RPMI8226 (cell line): Measurements from ENCODE around the gene PRR20A.
"Not testable (repeated sequence)": the region's sequence is repeated elsewhere in the genome, so short reads cannot be mapped to it uniquely, and the experiment has no call there.

ENCODE experiments used
- DNase-seq: peaks from one replicate; pipeline ENCODE4 v3.0.0-alpha.2; 2015

Gene PRR20A

GRCh38 chr13:57140235-57140968 is at the start of gene PRR20A:
PRR20A (plus strand) TSS chr13:57140918; CDS start chr13:57141305, 387 bp downstream.
- not testable (repeated sequence) for DNase-seq

GRCh38 chr13:57114945-57115344 is 25.8 kb upstream of the PRR20A start:
- no peak for DNase-seq

DNA sequence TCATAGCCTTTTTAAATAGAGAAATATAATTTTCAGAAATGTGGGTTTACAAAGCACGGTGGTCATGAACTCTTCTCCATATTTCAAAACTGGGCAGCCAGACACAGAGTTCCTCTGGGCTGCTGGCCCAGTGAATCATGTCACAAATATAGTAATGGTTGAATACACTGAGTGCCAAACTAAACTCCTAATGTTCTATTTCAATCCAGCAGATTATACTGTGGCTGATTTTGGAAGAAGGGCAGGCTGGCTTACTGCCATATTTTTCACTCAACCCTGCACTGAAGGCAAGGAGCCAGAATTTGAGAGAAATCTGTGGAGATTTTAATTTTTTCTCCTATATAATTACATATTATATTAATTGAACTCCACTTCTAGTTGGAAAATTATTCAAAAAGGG is 17.0 kb upstream of the PRR20A start:
- DNase-seq = no peak

- peak; percentile 8 for DNase-seq
These were observed 11.8 kb upstream of the PRR20A start for GRCh38 chr13:57128909-57129308.

DNA sequence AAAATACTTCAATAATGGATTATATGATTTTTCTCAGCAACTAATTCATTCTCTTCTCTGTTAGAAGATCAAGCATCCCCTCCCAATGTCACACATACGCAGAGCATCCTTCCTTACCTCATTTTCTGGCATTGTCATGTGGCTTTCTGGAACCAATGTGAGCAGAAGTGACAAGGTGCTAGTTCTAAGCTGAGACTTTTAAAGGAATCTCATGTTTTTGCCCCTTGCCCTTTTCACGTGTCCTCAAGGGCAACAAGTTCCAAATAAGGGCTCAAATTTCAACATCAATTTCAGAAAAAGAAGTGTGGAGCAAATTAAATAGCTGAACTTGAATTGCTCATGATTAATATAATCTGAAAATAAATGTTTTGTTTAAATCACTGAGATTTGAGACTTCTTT is 4.6 kb upstream of the PRR20A start:
- DNase-seq = no peak

GRCh38 chr13:57137585-57137984 is 3.1 kb upstream of the PRR20A start:
- no peak for DNase-seq

- DNase-seq = no peak
These were observed 1.7 kb upstream of the PRR20A start for GRCh38 chr13:57138988-57139387.

DNA sequence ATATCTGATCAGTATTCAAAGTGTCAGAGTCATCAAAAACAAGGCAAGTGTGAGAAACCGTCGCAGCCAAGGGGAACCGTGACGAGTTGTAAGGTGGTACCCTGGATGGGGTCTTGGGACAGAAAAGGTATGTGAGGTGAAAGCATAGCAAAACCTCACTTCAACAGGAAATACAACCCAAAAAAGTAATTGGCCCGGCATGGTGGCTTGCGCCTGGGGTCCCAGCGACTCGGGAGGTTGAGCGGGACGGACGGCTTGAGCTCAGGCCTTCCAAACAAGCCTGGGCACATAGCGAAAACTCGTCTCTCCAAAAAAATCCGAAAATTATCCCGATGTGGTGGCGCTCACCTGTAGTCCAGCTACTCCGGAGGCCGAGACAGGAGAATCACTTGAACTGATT is 937 bp upstream of the PRR20A start:
- not testable (repeated sequence) for DNase-seq

DNA sequence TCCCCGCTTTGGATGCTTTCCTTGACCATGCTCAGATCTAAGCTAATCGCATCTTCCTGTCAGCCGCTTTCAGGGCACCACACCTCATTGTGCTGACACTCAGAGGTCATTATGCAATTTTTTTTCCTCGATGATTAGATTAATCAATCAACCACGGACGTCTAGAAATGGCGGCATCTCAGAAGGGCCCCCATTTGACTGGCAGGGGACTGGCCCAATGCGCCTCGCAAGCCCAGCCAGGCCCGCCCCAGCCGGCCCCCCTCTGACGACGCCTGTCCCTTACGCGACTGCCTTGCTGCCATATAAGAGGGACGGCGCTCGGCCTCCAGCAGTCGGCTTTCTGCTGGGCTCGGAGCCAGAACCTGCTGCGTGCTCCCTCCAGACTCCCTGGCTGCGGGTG is 6.5 kb downstream of the PRR20A start, which contains the start of gene PRR20B:
Gene PRR20B, plus strand, starts transcription at position 301 of the 400 bp plus-strand sequence. CDS start 387 bp downstream, outside the sequence.
- not testable (repeated sequence) for DNase-seq

GRCh38 chr13:57148106-57148505 is 7.4 kb downstream of the PRR20A start:
- not testable (repeated sequence) for DNase-seq

- DNase-seq = not testable (repeated sequence)
These were observed 13.0 kb downstream of the PRR20A start, which contains the start of gene PRR20C for GRCh38 chr13:57153761-57154160. PRR20C (plus strand) TSS chr13:57154061; CDS start chr13:57154448, 387 bp downstream.

GRCh38 chr13:57160332-57160731 is 19.6 kb downstream of the PRR20A start, which contains the start of gene PRR20D:
PRR20D (plus strand) TSS chr13:57160632; CDS start chr13:57161019, 387 bp downstream.
- not testable (repeated sequence) for DNase-seq

- DNase-seq = not testable (repeated sequence)
These were observed 26.2 kb downstream of the PRR20A start, which contains the start of gene PRR20E for GRCh38 chr13:57166897-57167296. PRR20E (plus strand) TSS chr13:57167197; CDS start chr13:57167584, 387 bp downstream.

GRCh38 chr13:57191667-57192066 is 50.9 kb downstream of the PRR20A start:
- DNase-seq = no peak
